ENCODE data around the gene NKX3-2.

Gene NKX3-2

DNA sequence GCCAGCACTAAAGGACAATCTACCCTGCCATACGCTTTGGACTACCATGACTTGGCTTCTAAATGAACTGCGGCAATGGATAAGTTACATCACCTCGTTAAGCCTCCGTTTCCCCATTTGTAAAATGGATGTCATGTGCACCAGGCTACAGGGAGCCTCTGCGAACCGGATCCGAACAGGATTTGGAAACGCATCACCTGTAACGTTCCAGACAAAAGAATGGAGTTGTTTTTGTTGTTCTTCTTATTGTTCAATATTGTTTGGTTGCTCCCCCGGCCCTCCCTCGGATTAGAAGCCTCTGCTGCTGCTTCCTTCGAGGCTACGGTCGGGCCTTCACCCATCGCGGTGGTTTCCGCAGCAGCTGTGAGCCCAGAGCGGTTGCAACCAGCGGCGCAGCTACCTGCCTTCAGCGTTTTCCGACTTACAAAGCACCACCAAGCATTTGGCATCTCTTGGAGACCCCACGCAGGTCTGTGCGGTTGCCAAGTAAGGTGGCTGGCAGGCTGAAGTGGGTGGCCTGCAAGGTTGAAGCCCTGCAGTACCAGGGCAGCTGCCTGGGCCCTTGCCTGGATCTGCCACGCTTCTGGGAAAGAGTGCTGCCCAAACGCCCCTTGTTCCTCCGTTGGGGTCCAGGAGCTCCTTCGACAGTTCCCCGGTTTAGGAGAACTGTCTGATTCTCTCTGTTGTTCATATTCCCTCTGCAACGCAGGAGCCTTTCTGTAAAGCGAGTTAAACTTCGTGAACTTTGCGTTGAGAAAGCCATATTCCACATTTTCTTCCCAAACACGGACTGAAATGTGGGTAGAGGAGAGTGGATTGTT lies 7.1 kb downstream of the NKX3-2 start:
- no peak overlapping the region for H3K9ac ChIP-seq (ENCODE audit: low read depth, low read length)
- H3K9me3 ChIP-seq (replicated peaks; ENCODE audit: low read length), result no peaks in the 10 kb centered on the region
- H3K4me2 ChIP-seq (ENCODE audit: low read length), result no peak overlapping the region
- H3K4me3 ChIP-seq (ENCODE audit: low read length), result no peak overlapping the region
- no peaks in the 10 kb centered on the region for H3K36me3 ChIP-seq (ENCODE audit: insufficient read depth, low read length)
- peaks cover 3% of the 10 kb centered on the region for H3K4me1 ChIP-seq (ENCODE audit: control insufficient read depth, insufficient read depth, low read length)
- peaks cover 98% of the 10 kb centered on the region for H3K27me3 ChIP-seq (ENCODE audit: control insufficient read depth, insufficient read depth, low read length)

GRCh38 chr4:13536607-13537006 lies 7.7 kb downstream of the NKX3-2 start:
- no peak overlapping the region for H3K4me2 ChIP-seq (ENCODE audit: low read length)

DNA sequence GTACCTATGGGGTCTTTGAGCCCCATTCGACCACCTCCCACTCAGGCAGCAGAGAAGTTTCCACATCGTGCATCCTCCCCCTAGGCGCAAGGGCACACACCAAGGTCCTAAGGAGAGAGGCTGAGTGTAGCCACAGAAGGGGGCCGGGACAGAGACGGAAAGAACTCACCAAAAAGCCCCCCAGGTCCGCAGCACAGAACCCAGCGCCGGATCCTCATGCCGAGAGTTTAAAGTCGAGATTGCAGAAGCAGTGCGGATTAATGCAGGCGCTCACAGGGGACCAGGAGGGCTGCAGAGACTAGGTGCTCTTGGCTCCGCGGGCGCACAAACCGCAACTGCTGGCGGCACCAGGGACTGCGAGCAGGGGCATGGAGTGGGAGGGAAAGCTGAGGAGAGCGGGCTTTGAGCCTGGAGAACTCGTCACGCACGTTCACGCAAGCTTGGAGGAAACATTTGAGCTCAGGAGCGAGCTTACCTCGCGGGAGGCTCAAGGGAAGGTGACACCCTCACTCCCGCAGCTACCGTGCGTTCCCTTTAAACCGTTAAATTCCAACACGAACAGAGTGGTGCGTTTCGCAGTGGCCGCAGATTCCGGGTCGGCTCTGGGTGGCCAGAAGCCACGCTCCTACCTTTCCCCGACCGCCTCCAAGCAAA lies 8.5 kb downstream of the NKX3-2 start:
- Histone ChIP-seq H3K9me3 (replicated peaks; ENCODE audit: low read length) (no peaks in the 10 kb centered on the region), H3K4me2 (ENCODE audit: low read length) (no peak overlapping the region), H3K4me3 (ENCODE audit: low read length) (no peak overlapping the region), H3K27me3 (ENCODE audit: control insufficient read depth, insufficient read depth, low read length) (peaks cover 97% of the 10 kb centered on the region), H3K9ac (ENCODE audit: low read depth, low read length) (no peak overlapping the region), H3K4me1 (ENCODE audit: control insufficient read depth, insufficient read depth, low read length) (peaks cover 3% of the 10 kb centered on the region), H3K36me3 (ENCODE audit: insufficient read depth, low read length) (no peaks in the 10 kb centered on the region)

More at GRCh38 chr4:13536607-13537006, 7.7 kb downstream of the NKX3-2 start:
- Histone ChIP-seq H3K36me3 (ENCODE audit: insufficient read depth, low read length) (no peaks in the 10 kb centered on the region), H3K9me3 (replicated peaks; ENCODE audit: low read length) (no peaks in the 10 kb centered on the region), H3K27me3 (ENCODE audit: control insufficient read depth, insufficient read depth, low read length) (peaks cover 97% of the 10 kb centered on the region), H3K9ac (ENCODE audit: low read depth, low read length) (no peak overlapping the region), H3K4me1 (ENCODE audit: control insufficient read depth, insufficient read depth, low read length) (peaks cover 3% of the 10 kb centered on the region), H3K4me3 (ENCODE audit: low read length) (no peak overlapping the region)

- Histone ChIP-seq H3K9me3 (replicated peaks; ENCODE audit: low read length) (no peaks in the 10 kb centered on the region), H3K9ac (ENCODE audit: low read depth, low read length) (no peak overlapping the region), H3K4me1 (ENCODE audit: control insufficient read depth, insufficient read depth, low read length) (peaks cover 3% of the 10 kb centered on the region), H3K36me3 (ENCODE audit: insufficient read depth, low read length) (no peaks in the 10 kb centered on the region), H3K4me2 (ENCODE audit: low read length) (no peak overlapping the region), H3K4me3 (ENCODE audit: low read length) (no peak overlapping the region), H3K27me3 (ENCODE audit: control insufficient read depth, insufficient read depth, low read length) (peaks cover 97% of the 10 kb centered on the region)
Measured at GRCh38 chr4:13535118-13535517, 9.2 kb downstream of the NKX3-2 start.

GRCh38 chr4:13534344-13535063 lies 9.8 kb downstream of the NKX3-2 start:
- Histone ChIP-seq H3K36me3 (ENCODE audit: insufficient read depth, low read length) (no peaks in the 10 kb centered on the region), H3K9me3 (replicated peaks; ENCODE audit: low read length) (no peaks in the 10 kb centered on the region), H3K4me2 (ENCODE audit: low read length) (no peak overlapping the region), H3K4me1 (ENCODE audit: control insufficient read depth, insufficient read depth, low read length) (peaks cover 3% of the 10 kb centered on the region), H3K4me3 (ENCODE audit: low read length) (no peak overlapping the region), H3K9ac (ENCODE audit: low read depth, low read length) (no peak overlapping the region), H3K27me3 (ENCODE audit: control insufficient read depth, insufficient read depth, low read length) (peaks cover 97% of the 10 kb centered on the region)

GRCh38 chr4:13533670-13534343 lies 10.5 kb downstream of the NKX3-2 start:
- no peaks in the 10 kb centered on the region for H3K9me3 ChIP-seq (replicated peaks; ENCODE audit: low read length)
- peaks cover under 1% of the 10 kb centered on the region for H3K4me1 ChIP-seq (ENCODE audit: control insufficient read depth, insufficient read depth, low read length)
- H3K9ac ChIP-seq (ENCODE audit: low read depth, low read length), result no peak overlapping the region
- H3K36me3 ChIP-seq (ENCODE audit: insufficient read depth, low read length), result no peaks in the 10 kb centered on the region
- H3K27me3 ChIP-seq (ENCODE audit: control insufficient read depth, insufficient read depth, low read length), result peaks cover 97% of the 10 kb centered on the region
- no peak overlapping the region for H3K4me3 ChIP-seq (ENCODE audit: low read length)
- H3K4me2 ChIP-seq (ENCODE audit: low read length), result no peak overlapping the region

- Histone ChIP-seq H3K27me3 (ENCODE audit: control insufficient read depth, insufficient read depth, low read length) (peaks cover 96% of the 10 kb centered on the region), H3K36me3 (ENCODE audit: insufficient read depth, low read length) (no peaks in the 10 kb centered on the region), H3K4me1 (ENCODE audit: control insufficient read depth, insufficient read depth, low read length) (no peaks in the 10 kb centered on the region), H3K4me3 (ENCODE audit: low read length) (no peak overlapping the region), H3K9me3 (replicated peaks; ENCODE audit: low read length) (no peaks in the 10 kb centered on the region), H3K4me2 (ENCODE audit: low read length) (no peak overlapping the region), H3K9ac (ENCODE audit: low read depth, low read length) (no peak overlapping the region)
Measured at GRCh38 chr4:13531625-13531998, 12.7 kb downstream of the NKX3-2 start.

GRCh38 chr4:13530823-13531624 lies 13.3 kb downstream of the NKX3-2 start:
- H3K9me3 ChIP-seq (replicated peaks; ENCODE audit: low read length), result no peaks in the 10 kb centered on the region
- H3K4me1 ChIP-seq (ENCODE audit: control insufficient read depth, insufficient read depth, low read length), result no peaks in the 10 kb centered on the region
- no peak overlapping the region for H3K9ac ChIP-seq (ENCODE audit: low read depth, low read length)
- H3K36me3 ChIP-seq (ENCODE audit: insufficient read depth, low read length), result no peaks in the 10 kb centered on the region
- no peak overlapping the region for H3K4me2 ChIP-seq (ENCODE audit: low read length)
- no peak overlapping the region for H3K4me3 ChIP-seq (ENCODE audit: low read length)
- H3K27me3 ChIP-seq (ENCODE audit: control insufficient read depth, insufficient read depth, low read length), result peaks cover 96% of the 10 kb centered on the region

DNA sequence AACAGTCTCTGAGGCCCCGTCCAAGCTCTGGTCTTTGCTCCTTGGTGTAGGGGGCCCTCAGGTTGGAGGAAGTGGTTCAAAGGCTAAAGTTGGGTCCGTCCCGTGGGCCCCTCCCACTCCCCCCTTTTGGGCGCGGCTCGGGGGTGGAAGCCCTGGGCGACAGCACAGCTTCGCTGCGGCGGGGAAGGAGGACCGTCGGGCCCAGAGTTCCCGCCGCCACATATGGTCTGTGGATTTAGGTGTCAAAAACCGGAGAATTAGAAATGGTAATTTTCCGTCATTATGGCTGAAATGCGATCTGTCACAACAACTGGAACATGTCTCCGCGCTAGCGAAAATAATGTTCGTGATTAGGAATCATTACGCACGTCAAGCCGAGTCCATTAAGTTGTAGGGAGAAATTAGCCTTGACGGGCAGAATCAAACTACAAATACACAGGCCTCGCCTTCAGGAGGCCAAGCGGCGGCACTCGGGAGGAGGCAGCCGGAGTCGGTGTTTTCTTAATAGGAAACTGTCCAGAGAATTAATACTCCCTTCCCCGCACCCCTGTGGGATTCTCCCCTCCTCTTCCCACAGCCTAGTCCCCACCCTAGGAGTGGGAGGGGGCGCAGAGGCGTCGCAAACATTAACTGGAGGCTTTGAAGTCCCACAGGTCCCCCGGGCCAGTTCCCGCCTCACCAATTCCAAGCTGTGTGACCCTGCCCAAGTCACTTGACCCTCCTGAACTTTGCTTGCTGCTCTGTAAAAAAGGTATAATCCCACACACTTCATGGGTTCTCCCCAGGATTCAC lies 15.0 kb downstream of the NKX3-2 start:
- H3K4me3 ChIP-seq (ENCODE audit: low read length), result no peak overlapping the region
- peaks cover 5% of the 10 kb centered on the region for H3K4me1 ChIP-seq (ENCODE audit: control insufficient read depth, insufficient read depth, low read length)
- H3K27me3 ChIP-seq (ENCODE audit: control insufficient read depth, insufficient read depth, low read length), result peaks cover 96% of the 10 kb centered on the region
- no peak overlapping the region for H3K4me2 ChIP-seq (ENCODE audit: low read length)
- H3K9ac ChIP-seq (ENCODE audit: low read depth, low read length), result no peak overlapping the region
- no peaks in the 10 kb centered on the region for H3K36me3 ChIP-seq (ENCODE audit: insufficient read depth, low read length)
- H3K9me3 ChIP-seq (replicated peaks; ENCODE audit: low read length), result peaks cover 6% of the 10 kb centered on the region

DNA sequence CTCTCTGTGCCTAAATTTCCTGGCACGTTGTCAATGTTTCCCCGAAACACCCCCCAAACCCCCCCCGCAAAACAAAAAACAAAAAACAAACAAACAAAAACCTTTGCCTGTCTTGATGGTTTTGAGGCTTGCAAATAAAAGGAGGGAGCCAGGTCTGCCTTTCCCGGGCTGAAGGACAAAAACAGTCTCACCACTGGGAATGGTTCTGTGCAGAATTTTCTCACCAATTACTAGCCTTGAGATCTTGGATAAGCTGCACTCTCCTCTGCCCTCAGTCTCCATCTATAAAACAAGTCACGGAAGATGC lies 15.5 kb downstream of the NKX3-2 start:
- no peak overlapping the region for H3K4me2 ChIP-seq (ENCODE audit: low read length)
- H3K36me3 ChIP-seq (ENCODE audit: insufficient read depth, low read length), result no peaks in the 10 kb centered on the region
- no peak overlapping the region for H3K4me3 ChIP-seq (ENCODE audit: low read length)
- H3K9ac ChIP-seq (ENCODE audit: low read depth, low read length), result no peak overlapping the region
- H3K9me3 ChIP-seq (replicated peaks; ENCODE audit: low read length), result peaks cover 11% of the 10 kb centered on the region
- H3K27me3 ChIP-seq (ENCODE audit: control insufficient read depth, insufficient read depth, low read length), result peaks cover 96% of the 10 kb centered on the region
- peaks cover 5% of the 10 kb centered on the region for H3K4me1 ChIP-seq (ENCODE audit: control insufficient read depth, insufficient read depth, low read length)
